Measurements from ENCODE around the gene PROCA1. TPM values are rescaled to one million over a fixed set of nuclear protein-coding genes. Genes with fewer than 3 reads are reported as not detected.

The PROCA1 gene
- total and polyA plus RNA-seq, 9 of the 15 experiments (the other 6 are each of a cell fraction or from before 2014, with no cell fraction given): 0.78 to 16.2 (median 5.6) TPM

DNA sequence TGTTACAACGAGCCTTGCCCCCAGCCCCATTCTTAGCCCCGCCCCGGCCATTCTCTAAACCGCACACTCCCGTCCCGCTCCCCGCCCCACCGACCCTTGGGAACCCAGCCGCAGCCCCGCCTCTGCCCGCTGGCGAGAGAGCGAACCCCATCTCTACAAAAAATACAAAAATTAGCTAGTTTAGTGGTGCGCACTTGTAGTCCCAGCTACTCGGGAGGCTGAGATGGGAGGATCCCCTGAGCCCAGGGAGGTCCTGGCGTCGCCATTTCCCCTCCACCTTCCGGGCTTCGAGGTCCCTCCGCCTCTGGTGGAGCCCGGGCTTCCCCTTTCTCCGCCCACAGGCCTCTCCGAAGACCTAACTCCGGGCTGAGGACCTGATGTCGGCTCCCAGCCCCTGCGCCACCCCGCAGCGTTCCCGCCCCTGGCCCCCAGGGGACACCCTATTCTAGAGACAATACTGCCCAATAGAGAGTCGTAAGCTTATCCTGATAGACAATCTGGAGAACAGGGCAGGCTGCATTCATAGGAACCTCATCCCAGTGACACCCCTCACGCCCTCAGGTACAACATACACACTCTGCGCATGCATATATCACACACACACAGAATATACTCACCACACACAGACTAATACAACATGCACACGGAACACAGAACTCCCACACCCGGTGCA lies 480 bp upstream of the PROCA1 start (continued):
- TF ChIP-seq, protein P1, sequence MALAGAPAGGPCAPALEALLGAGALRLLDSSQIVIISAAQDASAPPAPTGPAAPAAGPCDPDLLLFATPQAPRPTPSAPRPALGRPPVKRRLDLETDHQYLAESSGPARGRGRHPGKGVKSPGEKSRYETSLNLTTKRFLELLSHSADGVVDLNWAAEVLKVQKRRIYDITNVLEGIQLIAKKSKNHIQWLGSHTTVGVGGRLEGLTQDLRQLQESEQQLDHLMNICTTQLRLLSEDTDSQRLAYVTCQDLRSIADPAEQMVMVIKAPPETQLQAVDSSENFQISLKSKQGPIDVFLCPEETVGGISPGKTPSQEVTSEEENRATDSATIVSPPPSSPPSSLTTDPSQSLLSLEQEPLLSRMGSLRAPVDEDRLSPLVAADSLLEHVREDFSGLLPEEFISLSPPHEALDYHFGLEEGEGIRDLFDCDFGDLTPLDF (CRISPR knock-in tag; IDR thresholded peaks at IDR 0.05): no peak
- TF ChIP-seq, protein P2, sequence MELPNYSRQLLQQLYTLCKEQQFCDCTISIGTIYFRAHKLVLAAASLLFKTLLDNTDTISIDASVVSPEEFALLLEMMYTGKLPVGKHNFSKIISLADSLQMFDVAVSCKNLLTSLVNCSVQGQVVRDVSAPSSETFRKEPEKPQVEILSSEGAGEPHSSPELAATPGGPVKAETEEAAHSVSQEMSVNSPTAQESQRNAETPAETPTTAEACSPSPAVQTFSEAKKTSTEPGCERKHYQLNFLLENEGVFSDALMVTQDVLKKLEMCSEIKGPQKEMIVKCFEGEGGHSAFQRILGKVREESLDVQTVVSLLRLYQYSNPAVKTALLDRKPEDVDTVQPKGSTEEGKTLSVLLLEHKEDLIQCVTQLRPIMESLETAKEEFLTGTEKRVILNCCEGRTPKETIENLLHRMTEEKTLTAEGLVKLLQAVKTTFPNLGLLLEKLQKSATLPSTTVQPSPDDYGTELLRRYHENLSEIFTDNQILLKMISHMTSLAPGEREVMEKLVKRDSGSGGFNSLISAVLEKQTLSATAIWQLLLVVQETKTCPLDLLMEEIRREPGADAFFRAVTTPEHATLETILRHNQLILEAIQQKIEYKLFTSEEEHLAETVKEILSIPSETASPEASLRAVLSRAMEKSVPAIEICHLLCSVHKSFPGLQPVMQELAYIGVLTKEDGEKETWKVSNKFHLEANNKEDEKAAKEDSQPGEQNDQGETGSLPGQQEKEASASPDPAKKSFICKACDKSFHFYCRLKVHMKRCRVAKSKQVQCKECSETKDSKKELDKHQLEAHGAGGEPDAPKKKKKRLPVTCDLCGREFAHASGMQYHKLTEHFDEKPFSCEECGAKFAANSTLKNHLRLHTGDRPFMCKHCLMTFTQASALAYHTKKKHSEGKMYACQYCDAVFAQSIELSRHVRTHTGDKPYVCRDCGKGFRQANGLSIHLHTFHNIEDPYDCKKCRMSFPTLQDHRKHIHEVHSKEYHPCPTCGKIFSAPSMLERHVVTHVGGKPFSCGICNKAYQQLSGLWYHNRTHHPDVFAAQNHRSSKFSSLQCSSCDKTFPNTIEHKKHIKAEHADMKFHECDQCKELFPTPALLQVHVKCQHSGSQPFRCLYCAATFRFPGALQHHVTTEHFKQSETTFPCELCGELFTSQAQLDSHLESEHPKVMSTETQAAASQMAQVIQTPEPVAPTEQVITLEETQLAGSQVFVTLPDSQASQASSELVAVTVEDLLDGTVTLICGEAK (IDR thresholded peaks at IDR 0.05): no peak
- TF ChIP-seq, protein P2 (CRISPR knock-in tag; IDR thresholded peaks at IDR 0.05): no peak
- peak; percentile 51 for TF ChIP-seq HMGN3 (IDR thresholded peaks at IDR 0.05; ENCODE audit: borderline replicate concordance, extremely low read depth, insufficient read length, low read depth, low read length)
- TF ChIP-seq, protein P3, sequence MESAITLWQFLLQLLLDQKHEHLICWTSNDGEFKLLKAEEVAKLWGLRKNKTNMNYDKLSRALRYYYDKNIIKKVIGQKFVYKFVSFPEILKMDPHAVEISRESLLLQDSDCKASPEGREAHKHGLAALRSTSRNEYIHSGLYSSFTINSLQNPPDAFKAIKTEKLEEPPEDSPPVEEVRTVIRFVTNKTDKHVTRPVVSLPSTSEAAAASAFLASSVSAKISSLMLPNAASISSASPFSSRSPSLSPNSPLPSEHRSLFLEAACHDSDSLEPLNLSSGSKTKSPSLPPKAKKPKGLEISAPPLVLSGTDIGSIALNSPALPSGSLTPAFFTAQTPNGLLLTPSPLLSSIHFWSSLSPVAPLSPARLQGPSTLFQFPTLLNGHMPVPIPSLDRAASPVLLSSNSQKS (CRISPR knock-in tag; IDR thresholded peaks at IDR 0.05): no peak
- no peak for TF ChIP-seq BRD4 (IDR thresholded peaks at IDR 0.05)
- peak in 1 of 2 experiments; percentile 24; a peak in 1 of 4 replicates for TF ChIP-seq ARNT (IDR thresholded peaks at IDR 0.05)
- no peak for TF ChIP-seq MEF2D (tag; conservative IDR thresholded peaks at IDR 0.05; ENCODE audit: low read depth)
- TF ChIP-seq POU5F1 (IDR thresholded peaks at IDR 0.05; ENCODE audit: borderline replicate concordance, low read depth, low read length, partially characterized antibody): no peak
- TF ChIP-seq ZNF41 (CRISPR knock-in tag; conservative IDR thresholded peaks at IDR 0.05): no peak
- no peak for TF ChIP-seq NCOR1 (IDR thresholded peaks at IDR 0.05)
- TF ChIP-seq ZNF239 (CRISPR knock-in tag; IDR thresholded peaks at IDR 0.05): no peak
- no peak for TF ChIP-seq SUPT5H (IDR thresholded peaks at IDR 0.05)
- no peak for TF ChIP-seq PRPF4 (IDR thresholded peaks at IDR 0.05; ENCODE audit: insufficient read depth, low read depth, low read length, poor library complexity, severe bottlenecking)
- TF ChIP-seq ZBED1 (IDR thresholded peaks at IDR 0.05): no peak
- TF ChIP-seq POLR2G (IDR thresholded peaks at IDR 0.05; ENCODE audit: low read depth, low read length): peak; percentile 64
- TF ChIP-seq ZNF830 (CRISPR knock-in tag; IDR thresholded peaks at IDR 0.05): no peak
